Loucy (cell line): ENCODE results near the gene LMF1.

Source experiments
- H2AFZ ChIP-seq: fragments of 200-600 bp; sonication (generic); 2 replicates; pipeline ENCODE4 v1.6.0; 2016; ENCODE audit warnings: antibody characterized with exemption, mild to moderate bottlenecking, low read length, moderate library complexity
- H3F3A ChIP-seq: fragments of 200-600 bp; 2 replicates; pipeline ENCODE4 v1.6.0; 2016; ENCODE audit warnings: antibody characterized with exemption, low read depth, mild to moderate bottlenecking
- H3K27me3 ChIP-seq: fragments of 200-600 bp; sonication (generic); 2 replicates; pipeline ENCODE4 v1.6.1; 2014; ENCODE audit warnings: low read length, mild to moderate bottlenecking; ENCODE audit not compliant: insufficient read depth, poor library complexity, severe bottlenecking
- H3K36me3 ChIP-seq: fragments of 200-600 bp; sonication (generic); 2 replicates; pipeline ENCODE4 v1.6.1; 2016; ENCODE audit warnings: low read length; ENCODE audit not compliant: insufficient read depth
- H3K4me1 ChIP-seq: fragments of 200-600 bp; sonication (generic); 2 replicates; pipeline ENCODE4 v1.5.1; 2014; ENCODE audit warnings: low read length, mild to moderate bottlenecking; ENCODE audit not compliant: insufficient read depth, poor library complexity, severe bottlenecking
- H3K4me2 ChIP-seq: fragments of 200-600 bp; sonication (generic); 2 replicates; pipeline ENCODE4 v1.6.0; 2014; ENCODE audit warnings: antibody characterized with exemption, low read length, low read depth, mild to moderate bottlenecking; ENCODE audit not compliant: poor library complexity, severe bottlenecking
- H3K4me3 ChIP-seq: fragments of 200-600 bp; sonication (generic); 2 replicates; pipeline ENCODE4 v1.5.1; 2014; ENCODE audit warnings: low read length, mild to moderate bottlenecking, mixed read lengths; ENCODE audit not compliant: poor library complexity, severe bottlenecking
- H3K79me2 ChIP-seq: fragments of 200-600 bp; sonication (generic); 2 replicates; pipeline ENCODE4 v1.6.1; 2014; ENCODE audit warnings: low read length; ENCODE audit not compliant: insufficient read depth
- H3K9ac ChIP-seq: fragments of 200-600 bp; sonication (generic); 2 replicates; pipeline ENCODE4 v1.6.0; 2014; ENCODE audit warnings: mild to moderate bottlenecking, low read depth, low read length, moderate library complexity; ENCODE audit not compliant: poor library complexity, severe bottlenecking
- H3K9me2 ChIP-seq: fragments of 200-600 bp; sonication (generic); replicated peaks from 2 replicates; pipeline ENCODE4 v1.6.1; 2016; ENCODE audit warnings: low read depth, low read length, mixed read lengths
- H3K9me3 ChIP-seq: fragments of 200-600 bp; sonication (generic); 2 replicates; pipeline ENCODE4 v1.6.1; 2014; ENCODE audit warnings: mild to moderate bottlenecking, antibody characterized with exemption, low read length, low read depth; ENCODE audit not compliant: insufficient read depth
- H4K20me1 ChIP-seq: fragments of 200-600 bp; sonication (generic); 2 replicates; pipeline ENCODE4 v1.6.0; 2014; ENCODE audit warnings: antibody characterized with exemption, low read length, mild to moderate bottlenecking; ENCODE audit not compliant: insufficient read depth, poor library complexity, severe bottlenecking
- CTCF ChIP-seq: fragments of 200-600 bp; sonication (generic); conservative IDR thresholded peaks from 2 replicates; pipeline ENCODE4 v1.5.1; 2014; ENCODE audit warnings: mild to moderate bottlenecking, antibody characterized with exemption, low read length
- EZH2phosphoT487 ChIP-seq: fragments of 200-600 bp; IDR thresholded peaks from 2 replicates; pipeline ENCODE4 v1.6.1; 2018; ENCODE audit warnings: antibody characterized with exemption, mild to moderate bottlenecking, moderate library complexity, borderline replicate concordance

The LMF1 gene

GRCh38 chr16:893360-893759 is 77.4 kb downstream of the LMF1 start:
- Histone ChIP-seq H3K4me1 (no peaks in the 10 kb centered on the region), H3K9me2 (no peaks in the 10 kb centered on the region), H3K36me3 (no peaks in the 10 kb centered on the region), H3K9ac (no peak overlapping the region), H3K79me2 (no peaks in the 10 kb centered on the region), H2AFZ (no peak overlapping the region), H3K4me3 (no peak overlapping the region), H4K20me1 (no peaks in the 10 kb centered on the region), H3K27me3 (no peaks in the 10 kb centered on the region), H3K4me2 (no peak overlapping the region), H3F3A (no peaks in the 10 kb centered on the region), H3K9me3 (no peaks in the 10 kb centered on the region)
- TF ChIP-seq CTCF (no peak), EZH2phosphoT487 (no peak)

- no peaks in the 10 kb centered on the region for H3K9me3 ChIP-seq
- TF ChIP-seq CTCF: no peak
- TF ChIP-seq EZH2phosphoT487: no peak
- H3K36me3 ChIP-seq: no peaks in the 10 kb centered on the region
- H4K20me1 ChIP-seq: no peaks in the 10 kb centered on the region
- H3K9ac ChIP-seq: no peak overlapping the region
- no peaks in the 10 kb centered on the region for H3K79me2 ChIP-seq
- no peaks in the 10 kb centered on the region for H3F3A ChIP-seq
- no peaks in the 10 kb centered on the region for H3K9me2 ChIP-seq
- H2AFZ ChIP-seq: no peak overlapping the region
- no peaks in the 10 kb centered on the region for H3K4me1 ChIP-seq
- no peak overlapping the region for H3K4me3 ChIP-seq
- no peak overlapping the region for H3K4me2 ChIP-seq
- no peaks in the 10 kb centered on the region for H3K27me3 ChIP-seq
These were observed 78.1 kb downstream of the LMF1 start for GRCh38 chr16:892536-893255.

GRCh38 chr16:892006-892405 is 78.8 kb downstream of the LMF1 start:
- TF ChIP-seq EZH2phosphoT487 (no peak), CTCF (no peak)
- no peak overlapping the region for H3K4me3 ChIP-seq
- H3F3A ChIP-seq: no peaks in the 10 kb centered on the region
- H3K4me1 ChIP-seq: no peaks in the 10 kb centered on the region
- no peak overlapping the region for H3K9ac ChIP-seq
- no peaks in the 10 kb centered on the region for H3K9me2 ChIP-seq
- no peaks in the 10 kb centered on the region for H3K36me3 ChIP-seq
- no peaks in the 10 kb centered on the region for H3K27me3 ChIP-seq
- no peak overlapping the region for H2AFZ ChIP-seq
- no peaks in the 10 kb centered on the region for H3K79me2 ChIP-seq
- H3K9me3 ChIP-seq: no peaks in the 10 kb centered on the region
- H3K4me2 ChIP-seq: no peak overlapping the region
- H4K20me1 ChIP-seq: no peaks in the 10 kb centered on the region
